Heart left ventricle (tissue), 13 donors: ENCODE measurements around the gene FSHB.

Source experiments
- CTCF ChIP-seq, 12 donors: fragments of 200-600 bp; sonication (generic) in 4 of 12; IDR thresholded peaks; one replicate each; pipeline versions ENCODE4 v1.5.0 to v1.8.0; 2018 to 2022; ENCODE audit warnings: antibody characterized with exemption in 12 of 12, mild to moderate bottlenecking in 5 of 12
- POLR2A ChIP-seq, 2 donors: fragments of 450-650 bp; IDR thresholded peaks; one replicate each; pipeline ENCODE4 v1.6.1; 2017; ENCODE audit warnings: antibody characterized with exemption in 2 of 2, mild to moderate bottlenecking in 2 of 2, moderate library complexity in 2 of 2
- donor health status: ischemic (EF 13 %, LVEDD 7.1; RV severe dilation, severe dysfunction).
- donor health status: DM: no; HTN: yes; CAD: no.
- donor health status: DM: no; HTN: no; CAD: no.
- donor health status: ischemic (EF 25% LVEDD 6.9; RV normal size, moderate dysfunction).
- donor health status: ischemic (EF 25% LVEDD 5.7; RV mildly dilated, moderate dysfunction).
- donor health status: ischemic (EF 35%, LVEDD 5.7; RV mildly dilated, moderate dysfunction).
- donor health status: nonischemic (EF 11% LVEDD 7.7; RV severe dilation, severe dysfunction).
- donor health status: DM: yes; HTN: yes; CAD: no.
- donor health status: PGD.
- donor health status: ischemic (EF 29% LVEDD 5.4; RV normal size, mild dysfunction).
- donor health status: nonischemic (EF 23%, LVEDD 6.1; RV moderate dilation, normal function).

DNA sequence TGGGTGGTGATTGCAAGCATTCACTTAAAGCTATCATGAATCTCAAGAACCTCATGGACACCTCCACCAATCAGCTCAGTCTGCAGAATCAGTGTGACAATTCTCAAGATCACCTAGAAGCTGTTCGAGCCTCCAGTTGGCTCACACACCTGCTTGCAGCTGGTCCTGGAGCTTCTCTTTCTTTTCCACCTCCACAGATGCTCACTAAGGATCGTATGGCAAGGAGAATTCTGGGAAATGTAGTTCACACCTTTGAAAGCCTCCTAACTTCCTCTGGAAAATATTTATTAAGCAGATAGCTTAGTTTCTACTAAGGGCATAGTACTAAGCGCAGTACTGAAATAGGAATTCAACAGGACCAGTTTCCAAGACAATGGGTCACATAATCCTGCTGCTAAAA is 26.2 kb downstream of the FSHB start:
- TF ChIP-seq CTCF (IDR thresholded peaks at IDR 0.05) (no peak), POLR2A (IDR thresholded peaks at IDR 0.05) (no peak)
